ENCODE data around the gene RAB11FIP4. TPM values are rescaled to one million over a fixed set of nuclear protein-coding genes. Genes with fewer than 3 reads are reported as not detected.

RAB11FIP4 gene
- total and polyA plus RNA-seq, 2 of the 13 experiments (the other 11 are each of a cell fraction or from before 2014, with no cell fraction given) = 28.0 to 89.3 TPM

DNA sequence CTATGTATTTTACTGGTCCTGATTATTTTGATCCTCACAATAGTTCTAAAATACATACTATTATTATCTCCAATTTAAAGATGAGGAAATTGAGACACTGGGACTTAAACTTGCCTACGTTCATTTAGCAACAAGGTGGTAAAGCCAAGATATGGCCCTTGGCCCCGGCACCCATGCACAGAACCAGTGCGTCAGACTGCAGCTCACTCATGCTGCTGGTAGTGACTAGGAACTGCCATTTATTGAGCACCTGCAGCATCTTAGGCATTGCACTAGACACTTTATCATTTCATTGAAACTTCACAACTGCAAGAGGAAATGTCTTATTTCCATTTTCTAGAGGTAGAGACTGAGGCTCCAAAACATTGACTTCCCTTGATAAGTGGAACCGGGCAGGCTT, 93.3 kb downstream of the RAB11FIP4 start:
- DNase-seq (ENCODE audit: low spot score) (no peak), FAIRE-seq (no peak), ATAC-seq (no peak)
- BruUV-seq (replicated peaks) = no TSS peak
- Histone ChIP-seq H3K4me2 (ENCODE audit: low read depth, low read length) (no peak overlapping the region), H3K4me3 (replicated peaks in 1 of 3; ENCODE audit: insufficient read depth in 1 of 3, low read depth in 2 of 3, low read length in 3 of 3) (no peak overlapping the region), H3K36me3 (replicated peaks in 1 of 2; ENCODE audit: control insufficient read depth in 1 of 2, insufficient read depth in 2 of 2, low read length in 2 of 2) (no peaks in the 10 kb centered on the region), H3K79me2 (ENCODE audit: insufficient read depth, low read length) (peaks cover 18% of the 10 kb centered on the region), H3K27me3 (ENCODE audit: control insufficient read depth in 1 of 2, insufficient read depth in 2 of 2, low read length in 2 of 2) (no peaks in the 10 kb centered on the region), H3K9me3 (ENCODE audit: low read length) (no peaks in the 10 kb centered on the region), H3K9ac (ENCODE audit: insufficient read depth, low read depth, low read length) (no peak overlapping the region), H3K27ac (ENCODE audit: extremely low read length, insufficient read depth, low read length) (no peak overlapping the region), H2AFZ (ENCODE audit: low read length) (no peak overlapping the region), H4K20me1 (ENCODE audit: insufficient read depth, low read length) (no peaks in the 10 kb centered on the region), H3K4me1 (ENCODE audit: insufficient read depth, low read length) (peaks cover 47% of the 10 kb centered on the region)
- CTCF ChIA-PET (ENCODE audit: low intra/inter-chr PET ratio, low total read pairs) = no interaction called here
- 85% methylated on average over 4 of the region's 4 CpGs for WGBS (ENCODE audit: low lambda C conversion rate)
- intact Hi-C loops (cut with micrococcal nuclease; ENCODE audit: unreplicated experiment) = no loop called here
- in situ Hi-C loops (cut with HindIII; ENCODE audit: extremely low pct_ligation_motif_present, low pct_unique_long_range_greater_than_20kb) = no loop called here
- POLR2A ChIA-PET = interaction anchor here (0.5 to 6.0 kb wide), 4 partner anchors 8 to 34 kb away, joined by 5 to 161 read pairs (median 58); no protein-coding TSS in a partner anchor
- TF ChIP-seq ZNF569 (CRISPR knock-in tag; IDR thresholded peaks at IDR 0.05; ENCODE audit: borderline replicate concordance) (no peak), ZNF589 (CRISPR knock-in tag; conservative IDR thresholded peaks at IDR 0.05) (no peak), ZNF33A (CRISPR knock-in tag; IDR thresholded peaks at IDR 0.05; ENCODE audit: borderline replicate concordance) (no peak), ZNF619 (CRISPR knock-in tag; IDR thresholded peaks at IDR 0.05) (no peak), SIX4 (CRISPR knock-in tag; IDR thresholded peaks at IDR 0.05) (no peak), NFYB (CRISPR knock-in tag; IDR thresholded peaks at IDR 0.05) (no peak), MXD4 (CRISPR knock-in tag; IDR thresholded peaks at IDR 0.05) (no peak), TOPORS (CRISPR knock-in tag; IDR thresholded peaks at IDR 0.05) (no peak), HOXA9 (CRISPR knock-in tag; IDR thresholded peaks at IDR 0.05; ENCODE audit: borderline replicate concordance) (no peak), ZNF883 (CRISPR knock-in tag; IDR thresholded peaks at IDR 0.05; ENCODE audit: not compliant biosample characterization) (no peak), NCOA2 (CRISPR knock-in tag; IDR thresholded peaks at IDR 0.05) (no peak), ZNF792 (CRISPR knock-in tag; IDR thresholded peaks at IDR 0.05) (no peak), MYC (CRISPR knock-in tag; IDR thresholded peaks at IDR 0.05; ENCODE audit: borderline replicate concordance) (no peak), NR2F6 (IDR thresholded peaks at IDR 0.05) (no peak), NR2F6 (CRISPR knock-in tag; IDR thresholded peaks at IDR 0.05) (no peak)
- TF ChIP-seq, protein P1, sequence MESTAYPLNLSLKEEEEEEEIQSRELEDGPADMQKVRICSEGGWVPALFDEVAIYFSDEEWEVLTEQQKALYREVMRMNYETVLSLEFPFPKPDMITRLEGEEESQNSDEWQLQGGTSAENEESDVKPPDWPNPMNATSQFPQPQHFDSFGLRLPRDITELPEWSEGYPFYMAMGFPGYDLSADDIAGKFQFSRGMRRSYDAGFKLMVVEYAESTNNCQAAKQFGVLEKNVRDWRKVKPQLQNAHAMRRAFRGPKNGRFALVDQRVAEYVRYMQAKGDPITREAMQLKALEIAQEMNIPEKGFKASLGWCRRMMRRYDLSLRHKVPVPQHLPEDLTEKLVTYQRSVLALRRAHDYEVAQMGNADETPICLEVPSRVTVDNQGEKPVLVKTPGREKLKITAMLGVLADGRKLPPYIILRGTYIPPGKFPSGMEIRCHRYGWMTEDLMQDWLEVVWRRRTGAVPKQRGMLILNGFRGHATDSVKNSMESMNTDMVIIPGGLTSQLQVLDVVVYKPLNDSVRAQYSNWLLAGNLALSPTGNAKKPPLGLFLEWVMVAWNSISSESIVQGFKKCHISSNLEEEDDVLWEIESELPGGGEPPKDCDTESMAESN (CRISPR knock-in tag; conservative IDR thresholded peaks at IDR 0.05) = no peak
- TF ChIP-seq, protein P2, sequence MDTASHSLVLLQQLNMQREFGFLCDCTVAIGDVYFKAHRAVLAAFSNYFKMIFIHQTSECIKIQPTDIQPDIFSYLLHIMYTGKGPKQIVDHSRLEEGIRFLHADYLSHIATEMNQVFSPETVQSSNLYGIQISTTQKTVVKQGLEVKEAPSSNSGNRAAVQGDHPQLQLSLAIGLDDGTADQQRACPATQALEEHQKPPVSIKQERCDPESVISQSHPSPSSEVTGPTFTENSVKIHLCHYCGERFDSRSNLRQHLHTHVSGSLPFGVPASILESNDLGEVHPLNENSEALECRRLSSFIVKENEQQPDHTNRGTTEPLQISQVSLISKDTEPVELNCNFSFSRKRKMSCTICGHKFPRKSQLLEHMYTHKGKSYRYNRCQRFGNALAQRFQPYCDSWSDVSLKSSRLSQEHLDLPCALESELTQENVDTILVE (CRISPR knock-in tag; IDR thresholded peaks at IDR 0.05) = no peak
- TF ChIP-seq, protein P3, sequence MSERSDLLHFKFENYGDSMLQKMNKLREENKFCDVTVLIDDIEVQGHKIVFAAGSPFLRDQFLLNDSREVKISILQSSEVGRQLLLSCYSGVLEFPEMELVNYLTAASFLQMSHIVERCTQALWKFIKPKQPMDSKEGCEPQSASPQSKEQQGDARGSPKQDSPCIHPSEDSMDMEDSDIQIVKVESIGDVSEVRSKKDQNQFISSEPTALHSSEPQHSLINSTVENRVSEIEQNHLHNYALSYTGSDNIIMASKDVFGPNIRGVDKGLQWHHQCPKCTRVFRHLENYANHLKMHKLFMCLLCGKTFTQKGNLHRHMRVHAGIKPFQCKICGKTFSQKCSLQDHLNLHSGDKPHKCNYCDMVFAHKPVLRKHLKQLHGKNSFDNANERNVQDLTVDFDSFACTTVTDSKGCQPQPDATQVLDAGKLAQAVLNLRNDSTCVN (CRISPR knock-in tag; IDR thresholded peaks at IDR 0.05; ENCODE audit: borderline replicate concordance) = no peak

Data from HepG2 (cell line).